ENCODE measurements around the gene CKAP5.

The CKAP5 gene

GRCh38 chr11:46701078-46701654 is 144.9 kb downstream of the CKAP5 start:
- ChIA-PET CTCF (interaction anchor here (0.6 kb wide), 1 partner anchor 41 kb away, joined by 4 read pairs; no protein-coding TSS in a partner anchor), POLR2A (interaction anchor here (0.7 to 2.6 kb wide), 12 partner anchors 10 to 235 kb away, joined by 3 to 8 read pairs (median 4); partner anchors contain the start of genes AMBRA1, CSTPP1 and F2)
- no peak for TF ChIP-seq FOXM1 (IDR thresholded peaks at IDR 0.05; ENCODE audit: borderline replicate concordance)
- no peak for TF ChIP-seq LEF1 (IDR thresholded peaks at IDR 0.05; ENCODE audit: borderline replicate concordance)
- TF ChIP-seq SUZ12 (IDR thresholded peaks at IDR 0.05) = no peak
- TF ChIP-seq L3MBTL2 (conservative IDR thresholded peaks at IDR 0.05) = no peak
- TF ChIP-seq BHLHE40 (IDR thresholded peaks at IDR 0.05; ENCODE audit: borderline replicate concordance) = no peak
- no peak for DNase-seq (ENCODE audit: extremely low spot score)

GRCh38 chr11:46700241-46701077 is 145.6 kb downstream of the CKAP5 start, which contains the start of the genes ARHGAP1 and ZNF408:
Gene ARHGAP1, minus strand, starts transcription at chr11:46700619. Its CDS starts 4,512 bp downstream, at chr11:46696107.
Gene ZNF408, plus strand, starts transcription at chr11:46701031. Its CDS starts 17 bp downstream, at chr11:46701048.
- ChIA-PET CTCF (interaction anchor here (0.6 to 0.8 kb wide), 4 partner anchors 14 to 41 kb away, joined by 3 to 4 read pairs (median 3); no protein-coding TSS in a partner anchor), POLR2A (interaction anchor here (0.7 to 2.6 kb wide), 12 partner anchors 9 to 236 kb away, joined by 3 to 8 read pairs (median 4); partner anchors contain the start of genes AMBRA1, CSTPP1 and F2)
- DNase-seq (ENCODE audit: extremely low spot score) = peak; percentile 98
- TF ChIP-seq L3MBTL2 (conservative IDR thresholded peaks at IDR 0.05) (peak; percentile 51; the same call in 1 of the 2 replicates), SUZ12 (IDR thresholded peaks at IDR 0.05) (no peak), NFRKB (IDR thresholded peaks at IDR 0.05) (peak; percentile 80), BHLHE40 (IDR thresholded peaks at IDR 0.05; ENCODE audit: borderline replicate concordance) (no peak), TARDBP (IDR thresholded peaks at IDR 0.05) (no peak), FOXM1 (IDR thresholded peaks at IDR 0.05; ENCODE audit: borderline replicate concordance) (no peak), SP1 (IDR thresholded peaks at IDR 0.05) (no peak), HDGF (IDR thresholded peaks at IDR 0.05; ENCODE audit: borderline replicate concordance) (no peak), ZNF384 (IDR thresholded peaks at IDR 0.05) (0 out of 2 replicates have a peak, but pooled peaks have one; percentile 35), FOXA1 (IDR thresholded peaks at IDR 0.05) (no peak), CTBP1 (IDR thresholded peaks at IDR 0.05; ENCODE audit: borderline replicate concordance) (peak; percentile 95), ELF4 (IDR thresholded peaks at IDR 0.05) (peak; percentile 66), FOXK2 (IDR thresholded peaks at IDR 0.05) (peak; percentile 79; the same call in 1 of the 2 replicates), PKNOX1 (IDR thresholded peaks at IDR 0.05) (peak; percentile 91), ARNT (IDR thresholded peaks at IDR 0.05) (no peak), LEF1 (IDR thresholded peaks at IDR 0.05; ENCODE audit: borderline replicate concordance) (no peak)

- POLR2A ChIA-PET = no interaction called here
- TF ChIP-seq FOXM1 (IDR thresholded peaks at IDR 0.05; ENCODE audit: borderline replicate concordance) = no peak
- CTCF ChIA-PET = interaction anchor here (0.6 kb wide), 1 partner anchor 29 kb away, joined by 4 read pairs; no protein-coding TSS in a partner anchor
- no peak for DNase-seq (ENCODE audit: extremely low spot score)
Measured at GRCh38 chr11:46698597-46698996, 147.5 kb downstream of the CKAP5 start.

- no peak for TF ChIP-seq SP1 (IDR thresholded peaks at IDR 0.05)
- TF ChIP-seq FOXA1 (IDR thresholded peaks at IDR 0.05) = no peak
- no peak for TF ChIP-seq L3MBTL2 (conservative IDR thresholded peaks at IDR 0.05)
- TF ChIP-seq CTBP1 (IDR thresholded peaks at IDR 0.05; ENCODE audit: borderline replicate concordance) = no peak
- no peak for TF ChIP-seq NFRKB (IDR thresholded peaks at IDR 0.05)
- no peak for TF ChIP-seq PKNOX1 (IDR thresholded peaks at IDR 0.05)
- TF ChIP-seq ZNF384 (IDR thresholded peaks at IDR 0.05) = no peak
- TF ChIP-seq FOXK2 (IDR thresholded peaks at IDR 0.05) = no peak
- CTCF ChIA-PET = no interaction called here
- POLR2A ChIA-PET = no interaction called here
- DNase-seq (ENCODE audit: extremely low spot score) = no peak
Measured at GRCh38 chr11:46697723-46698122, 148.4 kb downstream of the CKAP5 start.

- TF ChIP-seq BHLHE40 (IDR thresholded peaks at IDR 0.05; ENCODE audit: borderline replicate concordance) (no peak), L3MBTL2 (conservative IDR thresholded peaks at IDR 0.05) (no peak), TARDBP (IDR thresholded peaks at IDR 0.05) (no peak), ELF4 (IDR thresholded peaks at IDR 0.05) (no peak), FOXA1 (IDR thresholded peaks at IDR 0.05) (no peak), SUZ12 (IDR thresholded peaks at IDR 0.05) (no peak), PKNOX1 (IDR thresholded peaks at IDR 0.05) (no peak)
- CTCF ChIA-PET = interaction anchor here (0.8 kb wide), 1 partner anchor 129 kb away, joined by 3 read pairs; no protein-coding TSS in a partner anchor
- POLR2A ChIA-PET = no interaction called here
- DNase-seq (ENCODE audit: extremely low spot score) = no peak
Measured at GRCh38 chr11:46697303-46697702, 148.8 kb downstream of the CKAP5 start.

- CTCF ChIA-PET = no interaction called here
Measured at GRCh38 chr11:46696212-46696558, 149.9 kb downstream of the CKAP5 start.

More at GRCh38 chr11:46696212-46696558, 149.9 kb downstream of the CKAP5 start:
- POLR2A ChIA-PET = no interaction called here
- no peak for TF ChIP-seq FOXA1 (IDR thresholded peaks at IDR 0.05)
- TF ChIP-seq ZNF384 (IDR thresholded peaks at IDR 0.05) = no peak
- TF ChIP-seq FOXK2 (IDR thresholded peaks at IDR 0.05) = no peak
- no peak for TF ChIP-seq HDGF (IDR thresholded peaks at IDR 0.05; ENCODE audit: borderline replicate concordance)
- TF ChIP-seq TARDBP (IDR thresholded peaks at IDR 0.05) = no peak
- TF ChIP-seq NFRKB (IDR thresholded peaks at IDR 0.05) = no peak
- no peak for TF ChIP-seq FOXM1 (IDR thresholded peaks at IDR 0.05; ENCODE audit: borderline replicate concordance)
- TF ChIP-seq BHLHE40 (IDR thresholded peaks at IDR 0.05; ENCODE audit: borderline replicate concordance) = no peak
- no peak for TF ChIP-seq SUZ12 (IDR thresholded peaks at IDR 0.05)
- TF ChIP-seq PKNOX1 (IDR thresholded peaks at IDR 0.05) = no peak
- TF ChIP-seq L3MBTL2 (conservative IDR thresholded peaks at IDR 0.05) = no peak
- TF ChIP-seq CTBP1 (IDR thresholded peaks at IDR 0.05; ENCODE audit: borderline replicate concordance) = no peak
- no peak for DNase-seq (ENCODE audit: extremely low spot score)
